SK-N-MC (cell line): ENCODE data around the gene C3orf22.

ENCODE experiments used
- EZH2 ChIP-seq: fragments of 200-600 bp; sonication (generic); IDR thresholded peaks from one replicate; pipeline ENCODE4 v1.6.1; 2017; ENCODE audit warnings: antibody characterized with exemption
- POLR2AphosphoS5 ChIP-seq: IDR thresholded peaks from 2 replicates; pipeline ENCODE4 v1.6.1; 2012; ENCODE audit warnings: mild to moderate bottlenecking, low read depth, low read length, borderline replicate concordance

DNA sequence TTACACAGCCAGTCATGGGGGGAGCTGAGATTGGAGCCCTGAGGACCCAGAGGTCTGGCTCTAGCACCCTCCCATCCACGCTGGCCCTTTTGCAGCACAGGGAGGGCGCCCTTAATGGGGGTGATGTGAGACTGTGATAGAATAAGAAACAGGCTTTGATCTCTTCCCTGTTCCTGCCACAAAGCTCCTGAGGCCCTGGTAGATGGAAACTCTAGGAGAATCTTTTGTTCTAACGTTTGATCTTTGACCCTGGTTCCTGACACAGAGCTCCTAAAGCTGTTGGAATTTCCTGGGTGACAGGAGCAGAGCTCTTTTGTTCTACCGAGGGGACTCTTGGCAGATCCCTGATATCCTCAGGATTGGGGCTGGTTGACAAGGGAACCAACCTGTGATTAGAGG lies 40.0 kb downstream of the C3orf22 start:
- TF ChIP-seq POLR2AphosphoS5: no peak
- TF ChIP-seq EZH2: no peak
